AG04450 (cell line): ENCODE results near the gene CHRND. TPM values are rescaled to one million over a fixed set of nuclear protein-coding genes. Genes with fewer than 3 reads are reported as not detected.
A peak's percentile ranks its signal among the peaks of the same experiment; 100 is the strongest.

Source experiments
- CTCF ChIA-PET: fragments of 300-600, 350-600 bp; formaldehyde crosslinking; extraction: SDS; loops from one replicate; lab custom pipeline; 2022; ENCODE audit warnings: antibody characterized with exemption, inconsistent platforms; lab: Charles Lee
- POLR2A ChIA-PET: fragments of 350-600 bp; formaldehyde crosslinking; extraction: SDS; loops from one replicate; lab custom pipeline; 2021; ENCODE audit warnings: antibody characterized with exemption, inconsistent platforms; lab: Yijun Ruan, JAX
- DNase-seq: peaks from one replicate; pipeline ENCODE4 v3.0.0-alpha.2; 2011; ENCODE audit warnings: low read depth, low spot score
- H3K27ac ChIP-seq: one replicate; pipeline ENCODE4 v1.5.1; 2012; ENCODE audit warnings: low read depth, low read length, control low read depth
- H3K27me3 ChIP-seq: one replicate; pipeline ENCODE4 v1.6.0; 2012; ENCODE audit warnings: low read length; ENCODE audit not compliant: control insufficient read depth, insufficient read depth
- H3K4me3 ChIP-seq: 2 replicates; pipeline ENCODE4 v1.5.1; 2011; ENCODE audit warnings: mild to moderate bottlenecking, low read depth, low read length, control low read depth
- H3K9me3 ChIP-seq: 2 replicates; pipeline ENCODE4 v1.5.1; 2012; ENCODE audit warnings: low read length; ENCODE audit not compliant: control insufficient read depth, insufficient read depth
- CTCF ChIP-seq: IDR thresholded peaks from 2 replicates; pipeline ENCODE4 v1.5.1; 2011; ENCODE audit warnings: low read depth, low read length, control low read depth, inconsistent platforms
- polyA plus RNA-seq: library from polyadenylated mRNA; depleted of rRNA; stranded (reverse); fragments of >200 nt; gene quantifications from 2 replicates; pipeline ENCODE4 v1.2.3, GENCODE V29; 2011

CHRND gene
- polyA plus RNA-seq, 1 experiment, result not detected

- no peak for DNase-seq
- H3K9me3 ChIP-seq, result no peaks in the 10 kb centered on the region; the same call in 1 of the 2 replicates
- no peaks in the 10 kb centered on the region for H3K27me3 ChIP-seq
- CTCF ChIA-PET, result no interaction called here
- POLR2A ChIA-PET, result no interaction called here
- no peak for TF ChIP-seq CTCF
- H3K4me3 ChIP-seq, result no peak overlapping the region
- no peak overlapping the region for H3K27ac ChIP-seq
Measured at GRCh38 chr2:232547991-232548390, 22.0 kb downstream of the CHRND start.

- H3K4me3 ChIP-seq, result peak overlapping the region; percentile 93
- CTCF ChIA-PET, result no interaction called here
- DNase-seq, result no peak
- H3K27ac ChIP-seq, result peak overlapping the region; percentile 94
- POLR2A ChIA-PET, result interaction anchor here (1.1 to 1.3 kb wide), 2 partner anchors 18 to 28 kb away, joined by 3 to 5 read pairs; no protein-coding TSS in a partner anchor
- TF ChIP-seq CTCF, result no peak
- H3K27me3 ChIP-seq, result no peaks in the 10 kb centered on the region
- no peaks in the 10 kb centered on the region; the same call in 1 of the 2 replicates for H3K9me3 ChIP-seq
Measured at GRCh38 chr2:232549655-232550353, 23.8 kb downstream of the CHRND start.

- no peaks in the 10 kb centered on the region; the same call in 1 of the 2 replicates for H3K9me3 ChIP-seq
- H3K4me3 ChIP-seq, result peak within 1 kb of the TSS; percentile 93
- POLR2A ChIA-PET, result interaction anchor here (1.1 to 1.3 kb wide), 2 partner anchors 17 to 28 kb away, joined by 3 to 5 read pairs; no protein-coding TSS in a partner anchor
- peak within 1 kb of the TSS; percentile 94 for H3K27ac ChIP-seq
- DNase-seq, result peak; percentile 72
- TF ChIP-seq CTCF, result peak; percentile 40
- no peaks in the 10 kb centered on the region for H3K27me3 ChIP-seq
- CTCF ChIA-PET, result no interaction called here
Measured at GRCh38 chr2:232550354-232551249, 24.6 kb downstream of the CHRND start, which contains the start of the genes EIF4E2 and TIGD1. TSS of gene EIF4E2 (plus strand) at chr2:232550689. CDS start at chr2:232550725, 36 bp downstream. TSS of gene TIGD1 (minus strand) at chr2:232550557. CDS start at chr2:232549882, 675 bp downstream.

GRCh38 chr2:232551250-232551638, 25.3 kb downstream of the CHRND start:
- Histone ChIP-seq H3K27ac (peak overlapping the region; percentile 94), H3K9me3 (no peaks in the 10 kb centered on the region; the same call in 1 of the 2 replicates), H3K27me3 (no peaks in the 10 kb centered on the region), H3K4me3 (peak overlapping the region; percentile 93)
- no peak for DNase-seq
- ChIA-PET POLR2A (interaction anchor here (1.3 kb wide), 1 partner anchor 27 kb away, joined by 3 read pairs; no protein-coding TSS in a partner anchor), CTCF (no interaction called here)
- TF ChIP-seq CTCF, result no peak
